HG03432 (cell line): ENCODE measurements around the gene TMEM232.

Experiments
- ATAC-seq: cut with Tn5 transposase; IDR thresholded peaks from one replicate; pipeline ENCODE4 v1.9.1; 2021; ENCODE audit warnings: mild to moderate bottlenecking, moderate library complexity; ENCODE audit not compliant: unreplicated experiment

Gene TMEM232

DNA sequence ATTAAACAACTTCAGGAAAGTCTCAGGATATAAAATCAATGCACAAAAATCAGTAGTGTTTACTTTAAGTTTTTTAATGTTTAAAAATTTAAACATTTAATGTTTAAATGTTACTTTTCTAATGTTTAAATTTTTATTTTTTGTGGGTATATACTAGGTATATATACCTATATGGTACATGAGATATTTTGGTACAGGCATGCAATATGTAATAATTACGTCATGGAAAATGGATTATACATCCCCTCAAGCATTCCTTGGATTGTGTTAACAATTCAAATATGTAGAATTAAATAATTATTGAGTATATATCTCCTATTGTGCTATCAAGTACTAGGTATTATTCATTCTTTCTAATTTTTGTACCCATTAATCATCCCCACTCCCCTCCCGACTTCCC lies 291.3 kb downstream of the TMEM232 start:
- no peak for ATAC-seq

DNA sequence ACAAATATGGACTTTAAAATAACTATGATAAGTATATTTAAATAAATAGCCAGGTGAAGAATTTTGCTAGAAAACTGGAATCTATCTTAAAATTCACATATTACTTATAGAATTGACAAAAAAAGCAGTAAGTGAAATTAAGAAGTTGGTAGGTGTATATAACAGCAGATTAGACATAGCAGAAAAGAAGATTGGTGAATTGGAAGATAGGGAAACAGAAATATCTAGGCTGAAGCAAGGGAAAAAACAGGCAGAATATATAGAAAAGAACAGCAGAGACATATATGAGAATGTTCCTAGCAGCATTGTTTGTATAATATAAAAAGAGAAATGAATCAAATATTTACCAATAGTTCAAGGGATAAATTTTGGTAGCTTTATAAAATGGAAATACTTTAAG lies 294.9 kb downstream of the TMEM232 start:
- ATAC-seq = no peak

DNA sequence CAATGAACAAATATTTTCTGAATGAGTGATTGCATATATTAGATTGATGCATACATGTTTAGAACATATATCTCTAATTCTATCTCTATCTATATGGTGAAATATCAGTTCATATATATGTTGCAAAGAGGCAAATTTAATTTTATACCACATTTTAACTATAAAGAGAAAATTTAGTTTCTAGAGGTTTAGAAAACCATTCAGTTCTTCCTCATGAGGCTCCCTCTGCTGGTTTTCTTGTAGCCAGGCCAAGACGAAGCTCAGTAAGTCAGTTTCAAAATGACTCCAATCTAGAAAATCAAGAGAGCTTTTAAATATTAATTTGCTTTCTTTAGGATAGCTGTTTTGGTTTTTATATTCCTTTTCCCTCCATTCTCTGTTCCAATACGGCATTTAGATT lies 312.1 kb downstream of the TMEM232 start:
- peak; percentile 65 for ATAC-seq

DNA sequence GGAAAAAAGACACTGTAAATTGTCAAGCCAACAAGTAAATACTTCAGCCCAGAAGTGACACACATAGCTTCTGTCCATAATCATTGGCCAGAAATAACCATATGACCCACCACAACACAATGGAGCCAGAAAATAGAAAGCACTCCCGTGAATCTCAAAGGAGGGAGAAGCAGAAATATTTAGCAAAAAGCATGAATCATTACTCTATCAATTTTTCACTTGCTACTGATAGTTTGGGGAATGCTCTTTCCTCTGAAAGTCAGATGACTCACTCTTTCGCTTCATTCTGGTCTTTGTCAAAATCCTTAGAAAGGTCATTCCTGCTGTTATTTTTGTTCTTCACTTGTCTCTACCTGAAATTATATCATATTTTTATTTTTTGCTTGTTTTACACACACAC lies 312.6 kb downstream of the TMEM232 start:
- no peak for ATAC-seq

DNA sequence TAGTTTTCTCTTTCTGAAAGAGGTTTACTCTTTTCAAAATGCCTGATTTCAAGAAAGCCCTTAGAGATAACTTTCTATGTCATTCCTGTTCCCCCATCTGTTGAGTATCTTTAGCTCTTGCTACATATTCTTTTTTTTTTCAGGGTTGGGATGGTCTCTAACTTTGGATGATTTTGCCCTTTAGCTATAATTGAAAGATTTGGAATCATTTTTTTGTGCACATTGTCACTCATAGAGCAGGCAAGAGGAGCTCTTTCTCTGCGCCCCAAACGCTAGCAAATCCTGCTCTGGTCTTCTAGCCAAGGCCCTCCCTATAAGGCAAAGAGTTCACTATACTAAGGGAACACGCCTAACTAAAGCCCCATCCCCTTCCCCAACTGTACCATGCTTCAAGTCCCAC lies 316.9 kb downstream of the TMEM232 start:
- ATAC-seq = no peak

DNA sequence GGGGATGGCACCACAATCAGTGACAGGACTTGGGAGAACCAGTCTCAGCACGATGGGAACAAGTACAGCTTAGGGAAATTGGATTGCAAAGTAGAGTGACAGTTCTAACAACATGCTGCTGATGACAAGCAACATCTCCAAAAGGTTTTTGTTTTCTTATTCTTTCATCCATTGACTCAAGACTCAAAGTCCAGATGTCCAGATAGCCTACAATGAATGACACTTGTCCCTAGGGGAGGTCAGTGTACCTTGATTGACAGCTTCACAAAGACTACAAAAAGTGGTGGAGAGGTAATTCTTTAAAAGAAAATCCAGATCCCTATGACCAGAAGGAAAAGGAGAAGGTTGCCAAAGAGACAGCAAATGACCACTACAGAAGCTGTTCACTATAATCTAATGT lies 323.9 kb downstream of the TMEM232 start:
- ATAC-seq = no peak

DNA sequence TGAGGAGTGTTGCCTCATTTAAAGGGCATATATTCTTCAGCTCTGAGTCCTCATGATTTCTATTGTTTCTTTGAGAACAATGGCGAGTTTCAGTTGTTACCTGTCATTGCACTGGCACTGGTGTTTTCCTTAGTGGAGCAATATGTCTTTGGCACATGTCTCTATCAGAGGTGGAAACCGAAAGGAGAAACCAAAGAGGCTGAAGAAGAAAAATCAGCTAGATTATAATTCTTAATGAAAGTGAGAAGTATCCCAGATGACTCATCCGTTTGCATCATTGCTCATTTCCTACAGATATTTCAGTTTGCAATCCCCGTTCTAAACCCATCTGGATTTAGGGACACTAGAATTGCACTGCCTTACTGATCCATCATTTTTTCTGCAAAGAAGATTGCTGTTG lies 324.6 kb downstream of the TMEM232 start:
- ATAC-seq = no peak

DNA sequence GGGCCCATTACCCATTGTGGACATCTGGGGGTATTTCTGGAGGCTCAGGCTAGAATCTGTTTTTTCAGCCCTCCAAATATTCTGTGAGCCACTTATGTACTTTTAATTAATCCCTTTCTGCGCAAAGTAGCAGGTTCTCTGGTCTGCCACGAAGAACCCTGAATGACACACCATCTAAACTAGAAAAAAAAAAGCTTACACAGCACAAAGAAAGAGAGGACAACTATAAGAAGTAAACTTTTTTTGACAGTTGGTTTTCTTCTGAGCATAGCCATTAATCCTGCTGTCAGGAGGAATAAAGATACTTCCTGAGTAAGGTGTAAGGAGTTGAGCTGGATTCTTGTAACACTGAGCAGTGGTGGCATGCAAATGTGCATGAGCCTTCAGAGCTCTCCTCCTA lies 327.5 kb downstream of the TMEM232 start:
- no peak for ATAC-seq

DNA sequence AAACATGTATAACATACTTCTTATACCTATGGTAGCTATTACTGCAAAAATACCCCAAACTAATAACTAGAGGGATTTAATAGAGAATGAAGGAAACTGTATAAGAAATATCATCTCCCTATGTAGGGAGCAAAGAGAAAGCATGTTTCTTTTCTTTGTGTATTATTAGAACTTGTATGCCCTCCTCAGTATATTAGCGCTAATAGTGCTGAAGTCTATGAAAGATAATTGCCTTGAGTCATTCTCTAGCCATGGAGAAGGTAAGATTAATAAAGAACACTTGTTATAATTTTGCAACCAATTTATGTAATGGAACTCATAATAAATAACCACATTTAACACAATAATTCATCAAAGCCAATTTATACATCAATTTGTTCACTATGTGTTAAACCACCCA lies 329.2 kb downstream of the TMEM232 start:
- no peak for ATAC-seq

DNA sequence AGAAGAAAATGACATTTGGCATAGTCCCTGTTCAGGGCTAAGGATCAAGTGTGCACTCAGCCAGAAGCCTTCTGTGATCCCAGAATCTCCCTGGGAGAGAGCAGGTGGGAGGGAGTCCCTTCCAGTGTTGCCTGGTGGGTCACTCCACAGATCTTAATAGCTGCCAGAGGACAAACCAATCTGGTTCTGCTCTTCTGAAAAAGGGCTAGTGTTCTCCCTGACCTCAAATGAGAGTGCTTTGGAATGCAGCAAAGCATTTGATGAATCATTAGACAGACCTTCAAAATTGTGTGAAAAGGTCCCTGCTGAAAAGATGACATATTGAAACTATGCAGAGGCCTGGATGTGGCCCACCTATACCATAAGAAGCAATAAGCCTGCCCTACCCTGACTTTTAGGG lies 339.7 kb downstream of the TMEM232 start:
- ATAC-seq = no peak

DNA sequence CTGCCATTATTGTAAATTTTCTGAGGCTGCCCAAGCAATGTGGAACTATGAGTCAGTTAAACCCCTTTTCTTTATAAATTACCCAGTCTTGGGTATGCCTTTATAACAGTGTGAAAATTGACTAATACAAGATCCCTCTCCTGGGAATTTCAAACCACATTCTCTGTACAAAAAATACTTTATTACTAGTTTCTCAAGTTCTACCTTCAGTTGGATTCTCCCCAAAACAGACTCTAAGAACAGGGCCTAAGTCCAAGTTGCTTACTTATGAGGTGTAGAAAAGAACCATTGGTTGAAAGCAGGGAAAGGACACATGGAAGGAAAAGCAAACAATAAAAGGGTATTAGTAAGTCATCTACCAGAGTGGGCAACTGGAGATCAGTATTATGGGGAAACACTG lies 343.2 kb downstream of the TMEM232 start:
- ATAC-seq = no peak

DNA sequence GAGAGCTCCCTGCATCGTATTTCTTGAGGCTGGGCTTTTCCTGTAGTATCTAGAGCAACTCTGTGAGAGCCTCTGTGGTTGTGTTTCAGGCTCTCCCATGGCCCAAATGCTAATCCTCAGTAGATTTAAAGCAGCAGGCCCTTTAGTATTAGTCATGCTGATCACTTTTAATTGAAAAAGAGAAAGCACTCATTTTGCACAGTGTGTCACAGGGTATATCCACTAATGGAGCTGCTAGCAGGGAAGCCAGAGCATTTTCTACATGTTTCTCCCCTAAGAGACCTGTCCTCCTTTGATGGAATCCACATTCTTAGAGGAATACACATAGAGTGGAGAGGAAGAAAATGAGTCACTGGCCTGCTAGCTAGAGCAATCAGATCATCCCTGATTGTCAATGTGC lies 348.5 kb downstream of the TMEM232 start:
- no peak for ATAC-seq

DNA sequence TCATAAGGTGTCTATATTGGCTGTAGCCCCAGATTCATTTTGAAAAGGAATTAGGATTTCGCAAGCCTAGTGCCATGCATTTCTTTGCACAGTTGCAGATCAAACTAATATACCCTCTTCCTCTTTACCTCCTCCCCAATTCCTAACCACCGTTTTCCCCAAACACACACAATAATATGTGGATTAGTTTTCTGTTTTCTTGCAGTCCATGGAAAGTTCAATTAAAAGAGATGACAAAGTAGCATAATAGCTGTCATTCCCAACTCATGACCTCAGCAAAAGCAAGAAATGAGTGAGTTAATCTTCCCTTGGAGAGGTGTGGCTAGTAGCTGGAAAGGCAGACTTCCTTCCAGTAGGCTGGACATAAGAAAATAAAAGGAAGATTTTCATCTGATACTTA lies 349.1 kb downstream of the TMEM232 start:
- ATAC-seq = no peak

DNA sequence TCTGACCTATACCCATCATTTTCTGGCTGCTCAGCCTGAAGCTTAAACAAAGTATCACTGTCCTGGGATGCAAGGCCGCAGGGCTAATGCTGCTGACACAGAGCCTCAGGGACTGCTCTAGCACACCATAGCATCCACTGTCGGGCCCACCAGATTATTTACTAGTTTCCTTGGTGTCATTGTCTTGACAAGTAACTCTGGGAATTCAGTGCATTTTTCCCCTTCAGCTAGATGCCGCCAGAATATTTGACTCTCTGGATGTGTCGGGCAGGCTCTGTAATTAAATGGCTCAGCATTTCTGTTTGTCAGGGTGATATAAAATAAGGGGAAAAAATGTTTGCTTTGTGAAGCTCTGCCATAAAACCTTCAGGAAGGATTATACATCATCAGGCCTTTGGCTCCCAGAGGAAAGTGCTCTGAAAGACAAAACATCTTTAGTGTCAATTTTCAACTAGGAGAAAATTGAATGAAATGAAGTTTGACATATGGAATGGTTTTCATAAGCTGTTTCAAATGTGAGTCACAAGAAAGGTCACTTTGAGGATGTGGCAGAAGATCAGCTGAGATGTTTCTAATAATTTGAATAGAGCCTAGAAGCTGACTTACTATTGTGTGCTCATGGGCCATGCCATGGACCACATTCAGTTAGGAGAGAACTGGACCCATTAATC lies 350.1 kb downstream of the TMEM232 start:
- no peak for ATAC-seq

DNA sequence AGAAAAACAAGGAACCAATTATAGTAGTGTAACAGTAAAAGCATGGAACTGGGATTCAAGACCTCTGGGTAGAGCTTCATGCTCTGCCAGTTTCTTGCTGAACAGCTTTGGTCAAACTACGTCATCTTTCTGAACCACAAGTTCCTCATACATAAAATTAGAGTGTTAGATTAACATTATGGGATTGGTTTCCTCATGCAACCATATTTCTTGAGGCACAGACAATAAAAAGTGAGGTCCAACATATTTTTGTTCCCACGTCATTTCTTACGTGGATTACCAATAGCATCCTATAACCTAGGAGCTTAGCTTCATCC lies 354.8 kb downstream of the TMEM232 start:
- ATAC-seq = peak; percentile 93

DNA sequence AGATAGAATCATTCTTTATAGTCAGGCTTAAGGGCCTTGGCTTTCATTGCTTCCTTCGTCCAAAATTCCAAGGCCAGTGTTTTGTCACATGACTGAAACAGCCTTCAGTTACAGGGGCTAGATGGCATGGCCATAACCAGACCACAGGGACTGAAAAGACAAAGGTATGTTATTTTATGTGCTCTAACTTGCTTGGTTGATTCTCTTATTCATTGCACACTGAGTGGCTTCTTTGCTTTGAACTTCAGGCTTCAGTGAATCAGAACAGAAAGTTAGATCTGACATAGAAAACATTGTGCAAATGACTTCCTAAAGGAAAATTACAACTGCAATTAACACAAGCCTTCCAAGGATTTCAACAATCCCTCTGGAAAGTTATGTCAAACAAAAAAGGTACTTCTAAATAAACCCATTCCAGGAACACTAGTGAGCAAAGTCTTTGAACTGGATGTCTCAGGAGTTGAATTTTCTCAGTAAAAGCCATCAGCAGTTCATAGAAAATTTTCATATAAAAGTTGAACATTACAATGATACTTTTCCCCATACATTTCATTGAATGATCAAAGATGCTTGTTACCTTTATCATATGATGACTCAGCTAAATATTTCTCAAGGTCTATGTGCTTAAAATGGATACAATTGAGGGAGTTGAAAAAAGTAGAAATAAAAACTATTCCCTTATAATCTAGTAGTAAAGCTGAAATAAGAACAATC lies 355.3 kb downstream of the TMEM232 start:
- peak; percentile 44 for ATAC-seq
